HUDEP-2 (cell line): ENCODE data around the gene SIPA1L3.
A peak's percentile ranks its signal among the peaks of the same experiment; 100 is the strongest.
"Not testable (repeated sequence)": the region's sequence is repeated elsewhere in the genome, so short reads cannot be mapped to it uniquely, and the experiment has no call there.

Experiments
- DNase-seq, 76 experiments: peaks; one replicate each; lab custom pipeline; 2025; ENCODE audit not compliant: unreplicated experiment in 76 of 76; lab: John Stamatoyannopoulos, UW

SIPA1L3 gene

GRCh38 chr19:38221421-38221820, 314.4 kb downstream of the SIPA1L3 start:
- no peak for DNase-seq

- no peak for DNase-seq
These were observed 315.2 kb downstream of the SIPA1L3 start for GRCh38 chr19:38221919-38222830.

GRCh38 chr19:38223119-38223523, 316.1 kb downstream of the SIPA1L3 start:
- DNase-seq, result no peak

GRCh38 chr19:38223617-38224013, 316.6 kb downstream of the SIPA1L3 start:
- DNase-seq, result no peak

- peak in 72 of 76 experiments; percentile 16 to 94 (median 77) for DNase-seq
These were observed 317.2 kb downstream of the SIPA1L3 start, which contains the start of gene DPF1 for GRCh38 chr19:38224014-38224862. TSS of gene DPF1 (minus strand) at chr19:38224222. CDS start at chr19:38224142, 80 bp downstream.

GRCh38 chr19:38224863-38225218, 317.8 kb downstream of the SIPA1L3 start:
- not testable (repeated sequence) for DNase-seq

GRCh38 chr19:38227287-38228004, 320.4 kb downstream of the SIPA1L3 start:
- no peak for DNase-seq

- DNase-seq, result no peak
These were observed 321.0 kb downstream of the SIPA1L3 start for GRCh38 chr19:38228005-38228377.

- DNase-seq, result no peak
These were observed 321.8 kb downstream of the SIPA1L3 start for GRCh38 chr19:38228491-38229439.

- DNase-seq, result peak in 68 of 76 experiments; percentile 13 to 85 (median 63)
These were observed 322.6 kb downstream of the SIPA1L3 start for GRCh38 chr19:38229585-38230073.

GRCh38 chr19:38230506-38231133, 323.6 kb downstream of the SIPA1L3 start:
- not testable (repeated sequence) for DNase-seq

GRCh38 chr19:38231918-38232317, 324.9 kb downstream of the SIPA1L3 start:
- no peak for DNase-seq

- DNase-seq, result peak in 68 of 76 experiments; percentile 13 to 92 (median 74)
These were observed 326.8 kb downstream of the SIPA1L3 start for GRCh38 chr19:38233740-38234251.

GRCh38 chr19:38234615-38235014, 327.6 kb downstream of the SIPA1L3 start:
- DNase-seq, result no peak

GRCh38 chr19:38239816-38240215, 332.8 kb downstream of the SIPA1L3 start:
- DNase-seq, result no peak

- no peak for DNase-seq
These were observed 336.3 kb downstream of the SIPA1L3 start for GRCh38 chr19:38243279-38243673.

- DNase-seq, result peak in 58 of 76 experiments; percentile 12 to 80 (median 52)
These were observed 339.0 kb downstream of the SIPA1L3 start for GRCh38 chr19:38245826-38246498.

- DNase-seq, result no peak
These were observed 340.1 kb downstream of the SIPA1L3 start for GRCh38 chr19:38247126-38247525.
